Cardiac fibroblast (primary cell): ENCODE data around the gene SFSWAP.
A peak's percentile ranks its signal among the peaks of the same experiment; 100 is the strongest.
"Not testable (repeated sequence)": the region's sequence is repeated elsewhere in the genome, so short reads cannot be mapped to it uniquely, and the experiment has no call there.

Experiments used
- DNase-seq, 2 donors: peaks; one replicate each; pipeline versions ENCODE4 v3.0.0 to v3.0.0-alpha.2; 2010; ENCODE audit warnings: low read depth in 2 of 2
- H3K4me3 ChIP-seq, 2 donors: replicated peaks in 1 of 2; 1 replicate in 1 of 2; 2 replicates in 1 of 2; pipeline ENCODE4 v1.5.1; 2011; ENCODE audit warnings: low read depth in 2 of 2, low read length in 2 of 2, mild to moderate bottlenecking in 2 of 2, moderate library complexity in 1 of 2
- CTCF ChIP-seq: IDR thresholded peaks from one replicate; pipeline ENCODE4 v1.5.1; 2011; ENCODE audit warnings: low read depth, mild to moderate bottlenecking, low read length, inconsistent platforms

The SFSWAP gene

GRCh38 chr12:131710464-131711457, at the start of gene SFSWAP:
TSS of gene SFSWAP (plus strand) at chr12:131711090. CDS start at chr12:131711230, 140 bp downstream.
- H3K4me3 ChIP-seq = peak within 1 kb of the TSS; percentile 98 to 99
- DNase-seq = peak; percentile 87 to 89
- no peak for TF ChIP-seq CTCF

- H3K4me3 ChIP-seq = not testable (repeated sequence)
Measured at GRCh38 chr12:131661170-131661985, 49.5 kb upstream of the SFSWAP start.

GRCh38 chr12:131661986-131662288, 49.0 kb upstream of the SFSWAP start:
- not testable (repeated sequence) for H3K4me3 ChIP-seq

More at GRCh38 chr12:131661170-131661985, 49.5 kb upstream of the SFSWAP start:
- DNase-seq = not testable (repeated sequence)

GRCh38 chr12:131662346-131662745, 48.5 kb upstream of the SFSWAP start:
- not testable (repeated sequence) for DNase-seq, H3K4me3 ChIP-seq

More at GRCh38 chr12:131661986-131662288, 49.0 kb upstream of the SFSWAP start:
- DNase-seq = not testable (repeated sequence)

GRCh38 chr12:131665666-131666065, 45.2 kb upstream of the SFSWAP start:
- not testable (repeated sequence) for H3K4me3 ChIP-seq, DNase-seq

- DNase-seq, H3K4me3 ChIP-seq: not testable (repeated sequence)
Measured at GRCh38 chr12:131666486-131666885, 44.4 kb upstream of the SFSWAP start.

GRCh38 chr12:131666978-131667601, 43.8 kb upstream of the SFSWAP start:
- DNase-seq, H3K4me3 ChIP-seq: not testable (repeated sequence)

GRCh38 chr12:131671276-131671675, 39.6 kb upstream of the SFSWAP start:
- no peak for TF ChIP-seq CTCF
- no peak for DNase-seq
- H3K4me3 ChIP-seq = no peak overlapping the region

GRCh38 chr12:131671871-131672270, 39.0 kb upstream of the SFSWAP start:
- no peak for TF ChIP-seq CTCF
- DNase-seq = no peak
- no peak overlapping the region for H3K4me3 ChIP-seq
